ENCODE data around the gene CEP70.

CEP70 gene

DNA sequence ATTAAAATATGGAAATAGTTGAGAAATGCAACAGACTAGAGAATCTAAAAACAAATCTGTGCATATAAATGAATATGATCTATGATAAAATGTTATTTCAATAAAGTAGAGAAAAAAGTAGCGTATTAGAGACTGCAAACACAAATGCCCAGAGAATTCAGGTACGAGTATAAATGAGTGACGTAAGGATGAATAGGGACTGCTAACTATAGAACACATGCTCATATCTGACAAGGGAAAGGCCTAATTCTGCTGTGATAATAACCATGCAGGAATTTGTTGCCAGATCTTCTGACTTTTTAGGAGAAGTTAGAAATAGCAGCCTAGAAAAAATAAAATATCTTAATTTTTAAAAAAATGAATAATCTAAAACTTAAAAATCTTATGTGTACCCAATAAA, 86.5 kb downstream of the CEP70 start:
- TF ChIP-seq REST (IDR thresholded peaks at IDR 0.05; ENCODE audit: insufficient replicate concordance, low read depth), result no peak
- no peak for TF ChIP-seq POLR2AphosphoS5 (IDR thresholded peaks at IDR 0.05; ENCODE audit: low read depth)
- no peak for TF ChIP-seq SPI1 (IDR thresholded peaks at IDR 0.05; ENCODE audit: borderline replicate concordance, low read depth)
- TF ChIP-seq, protein P1, sequence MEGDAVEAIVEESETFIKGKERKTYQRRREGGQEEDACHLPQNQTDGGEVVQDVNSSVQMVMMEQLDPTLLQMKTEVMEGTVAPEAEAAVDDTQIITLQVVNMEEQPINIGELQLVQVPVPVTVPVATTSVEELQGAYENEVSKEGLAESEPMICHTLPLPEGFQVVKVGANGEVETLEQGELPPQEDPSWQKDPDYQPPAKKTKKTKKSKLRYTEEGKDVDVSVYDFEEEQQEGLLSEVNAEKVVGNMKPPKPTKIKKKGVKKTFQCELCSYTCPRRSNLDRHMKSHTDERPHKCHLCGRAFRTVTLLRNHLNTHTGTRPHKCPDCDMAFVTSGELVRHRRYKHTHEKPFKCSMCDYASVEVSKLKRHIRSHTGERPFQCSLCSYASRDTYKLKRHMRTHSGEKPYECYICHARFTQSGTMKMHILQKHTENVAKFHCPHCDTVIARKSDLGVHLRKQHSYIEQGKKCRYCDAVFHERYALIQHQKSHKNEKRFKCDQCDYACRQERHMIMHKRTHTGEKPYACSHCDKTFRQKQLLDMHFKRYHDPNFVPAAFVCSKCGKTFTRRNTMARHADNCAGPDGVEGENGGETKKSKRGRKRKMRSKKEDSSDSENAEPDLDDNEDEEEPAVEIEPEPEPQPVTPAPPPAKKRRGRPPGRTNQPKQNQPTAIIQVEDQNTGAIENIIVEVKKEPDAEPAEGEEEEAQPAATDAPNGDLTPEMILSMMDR (IDR thresholded peaks at IDR 0.05; ENCODE audit: insufficient read depth, low read length), result no peak
- no peak for TF ChIP-seq GABPA (IDR thresholded peaks at IDR 0.05; ENCODE audit: low read depth)
- H3K4me3 ChIP-seq (replicated peaks; ENCODE audit: insufficient read depth, low read length), result no peak overlapping the region
- DNase-seq (ENCODE audit: low read depth in 1 of 2, low spot score in 1 of 2), result no peak
- no peaks in the 10 kb centered on the region for H3K27me3 ChIP-seq (ENCODE audit: insufficient read depth, poor library complexity, severe bottlenecking)
- no peak overlapping the region for H3K27ac ChIP-seq (replicated peaks)

DNA sequence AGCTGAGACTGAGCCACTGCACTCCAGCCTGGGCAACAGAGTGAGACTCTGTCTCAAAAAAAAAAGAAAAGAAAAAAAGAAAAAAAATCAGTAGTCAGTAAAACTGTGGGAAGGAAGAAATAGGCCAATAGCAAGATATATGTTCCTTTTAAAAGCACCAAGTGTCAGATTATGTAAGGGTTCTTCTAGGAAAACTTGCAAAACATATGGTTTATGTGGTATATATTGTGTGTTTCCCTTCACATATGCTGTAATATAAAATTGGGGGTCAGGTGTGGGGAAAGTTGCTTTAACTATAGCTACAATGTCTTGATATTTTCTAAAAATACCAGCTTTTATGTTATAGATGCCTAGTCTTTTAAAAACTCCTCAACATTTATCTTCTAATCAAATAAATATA, 95.1 kb downstream of the CEP70 start:
- Histone ChIP-seq H3K27me3 (ENCODE audit: insufficient read depth, poor library complexity, severe bottlenecking) (peaks cover 4% of the 10 kb centered on the region), H3K27ac (replicated peaks) (no peak overlapping the region), H3K4me3 (replicated peaks; ENCODE audit: insufficient read depth, low read length) (no peak overlapping the region)
- TF ChIP-seq REST (IDR thresholded peaks at IDR 0.05; ENCODE audit: insufficient replicate concordance, low read depth) (no peak), POLR2AphosphoS5 (IDR thresholded peaks at IDR 0.05; ENCODE audit: low read depth) (no peak), GABPA (IDR thresholded peaks at IDR 0.05; ENCODE audit: low read depth) (no peak), SPI1 (IDR thresholded peaks at IDR 0.05; ENCODE audit: borderline replicate concordance, low read depth) (no peak)
- TF ChIP-seq, protein P1 (IDR thresholded peaks at IDR 0.05; ENCODE audit: insufficient read depth, low read length), result no peak
- DNase-seq (ENCODE audit: low read depth in 1 of 2, low spot score in 1 of 2), result no peak

- DNase-seq (ENCODE audit: low read depth in 1 of 2, low spot score in 1 of 2), result no peak
- H3K4me3 ChIP-seq (replicated peaks; ENCODE audit: insufficient read depth, low read length), result no peak overlapping the region
- H3K27ac ChIP-seq (replicated peaks), result no peak overlapping the region
- TF ChIP-seq POLR2AphosphoS5 (IDR thresholded peaks at IDR 0.05; ENCODE audit: low read depth), result no peak
- H3K27me3 ChIP-seq (ENCODE audit: insufficient read depth, poor library complexity, severe bottlenecking), result peaks cover 4% of the 10 kb centered on the region
These were observed 96.2 kb downstream of the CEP70 start for GRCh38 chr3:138497851-138498250.

DNA sequence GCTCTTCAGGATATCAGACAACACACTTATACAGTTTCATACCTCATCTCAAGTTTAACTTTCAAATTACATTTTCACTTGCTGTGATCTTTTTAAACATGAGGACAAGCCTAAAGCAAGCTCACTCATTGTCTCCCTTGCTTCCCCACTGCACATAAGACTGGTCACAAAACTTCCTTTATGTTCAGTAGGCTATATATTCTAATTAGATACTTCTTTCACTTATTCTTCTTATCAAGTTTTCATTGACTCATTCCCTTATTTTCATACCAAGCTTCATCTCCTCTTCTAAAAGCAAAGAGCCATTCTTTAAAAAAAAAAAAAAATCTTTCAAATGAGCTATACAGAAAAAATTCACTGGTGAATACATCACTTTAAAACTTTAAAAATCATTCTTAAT, 97.0 kb downstream of the CEP70 start:
- TF ChIP-seq GABPA (IDR thresholded peaks at IDR 0.05; ENCODE audit: low read depth), result no peak
- TF ChIP-seq, protein P1 (IDR thresholded peaks at IDR 0.05; ENCODE audit: insufficient read depth, low read length), result no peak
- TF ChIP-seq REST (IDR thresholded peaks at IDR 0.05; ENCODE audit: insufficient replicate concordance, low read depth), result no peak
- no peak for TF ChIP-seq SPI1 (IDR thresholded peaks at IDR 0.05; ENCODE audit: borderline replicate concordance, low read depth)
- no peak for TF ChIP-seq POLR2AphosphoS5 (IDR thresholded peaks at IDR 0.05; ENCODE audit: low read depth)
- no peak for DNase-seq (ENCODE audit: low read depth in 1 of 2, low spot score in 1 of 2)
- peaks cover 4% of the 10 kb centered on the region for H3K27me3 ChIP-seq (ENCODE audit: insufficient read depth, poor library complexity, severe bottlenecking)
- H3K27ac ChIP-seq (replicated peaks), result no peak overlapping the region
- no peak overlapping the region for H3K4me3 ChIP-seq (replicated peaks; ENCODE audit: insufficient read depth, low read length)
